Suprapubic skin (tissue), 4 donors: ENCODE data around the gene B4GALNT4.

Source experiments
- EP300 ChIP-seq: sonication (generic); formaldehyde crosslinking; IDR thresholded peaks from one replicate; pipeline ENCODE4 v1.6.1; 2017; ENCODE audit warnings: antibody characterized with exemption
- POLR2A ChIP-seq, 2 donors: fragments of 450-650 bp; IDR thresholded peaks; one replicate each; pipeline ENCODE4 v1.6.1; 2017; ENCODE audit warnings: antibody characterized with exemption in 2 of 2, mild to moderate bottlenecking in 2 of 2, moderate library complexity in 2 of 2
- POLR2AphosphoS5 ChIP-seq, 3 donors: sonication (generic); formaldehyde crosslinking; IDR thresholded peaks; one replicate each; pipeline ENCODE4 v1.6.1; 2017; ENCODE audit warnings: antibody characterized with exemption in 3 of 3
- TF ChIP-seq, protein P1 (sequence below), 2 donors: fragments of 200-600 bp in 1 of 2; fragments of 450-650 bp in 1 of 2; sonication (generic) in 1 of 2; IDR thresholded peaks; one replicate each; pipeline ENCODE4 v1.5.1; 2016 to 2019; ENCODE audit warnings: antibody characterized with exemption in 2 of 2, mild to moderate bottlenecking in 1 of 2, moderate library complexity in 1 of 2

DNA sequence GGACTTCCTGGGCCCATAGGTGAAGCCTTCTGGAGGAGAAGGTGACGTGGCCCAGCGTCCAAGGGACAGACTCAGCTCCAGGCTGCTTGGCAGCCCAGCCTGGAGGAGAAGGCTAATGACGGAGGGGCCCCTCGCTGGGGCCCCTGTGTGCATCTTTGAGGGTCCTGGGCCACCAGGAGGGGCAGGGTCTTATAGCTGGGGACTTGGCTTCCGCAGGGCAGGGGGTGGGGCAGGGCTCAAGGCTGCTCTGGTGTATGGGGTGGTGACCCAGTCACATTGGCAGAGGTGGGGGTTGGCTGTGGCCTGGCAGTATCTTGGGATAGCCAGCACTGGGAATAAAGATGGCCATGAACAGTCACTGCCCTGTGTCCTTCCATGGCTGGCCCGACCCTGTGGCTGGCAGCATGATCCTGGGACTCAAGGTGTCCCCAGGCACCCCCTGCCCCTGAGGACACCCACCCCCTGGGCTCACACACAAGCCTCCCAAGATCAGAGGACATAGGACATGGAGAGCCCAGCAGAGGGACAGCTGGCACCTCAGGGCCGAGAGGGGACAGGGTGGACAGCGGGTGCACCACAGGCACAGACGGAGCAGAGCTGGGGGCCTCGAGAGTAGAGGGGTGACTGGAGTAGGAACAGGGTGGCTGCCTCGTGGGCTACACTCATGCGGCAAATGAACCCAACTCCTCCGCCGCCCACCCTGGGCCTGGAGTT lies 35.4 kb downstream of the B4GALNT4 start:
- TF ChIP-seq, protein P1, sequence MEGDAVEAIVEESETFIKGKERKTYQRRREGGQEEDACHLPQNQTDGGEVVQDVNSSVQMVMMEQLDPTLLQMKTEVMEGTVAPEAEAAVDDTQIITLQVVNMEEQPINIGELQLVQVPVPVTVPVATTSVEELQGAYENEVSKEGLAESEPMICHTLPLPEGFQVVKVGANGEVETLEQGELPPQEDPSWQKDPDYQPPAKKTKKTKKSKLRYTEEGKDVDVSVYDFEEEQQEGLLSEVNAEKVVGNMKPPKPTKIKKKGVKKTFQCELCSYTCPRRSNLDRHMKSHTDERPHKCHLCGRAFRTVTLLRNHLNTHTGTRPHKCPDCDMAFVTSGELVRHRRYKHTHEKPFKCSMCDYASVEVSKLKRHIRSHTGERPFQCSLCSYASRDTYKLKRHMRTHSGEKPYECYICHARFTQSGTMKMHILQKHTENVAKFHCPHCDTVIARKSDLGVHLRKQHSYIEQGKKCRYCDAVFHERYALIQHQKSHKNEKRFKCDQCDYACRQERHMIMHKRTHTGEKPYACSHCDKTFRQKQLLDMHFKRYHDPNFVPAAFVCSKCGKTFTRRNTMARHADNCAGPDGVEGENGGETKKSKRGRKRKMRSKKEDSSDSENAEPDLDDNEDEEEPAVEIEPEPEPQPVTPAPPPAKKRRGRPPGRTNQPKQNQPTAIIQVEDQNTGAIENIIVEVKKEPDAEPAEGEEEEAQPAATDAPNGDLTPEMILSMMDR (IDR thresholded peaks at IDR 0.05) = no peak
- TF ChIP-seq POLR2AphosphoS5 (IDR thresholded peaks at IDR 0.05) = no peak
- no peak for TF ChIP-seq POLR2A (IDR thresholded peaks at IDR 0.05)
- no peak for TF ChIP-seq EP300
